GM19324 (cell line): ENCODE data around the gene OR4C15.

ENCODE experiments used
- ATAC-seq: cut with Tn5 transposase; IDR thresholded peaks from one replicate; pipeline ENCODE4 v1.9.1; 2021; ENCODE audit warnings: mild to moderate bottlenecking, moderate library complexity; ENCODE audit not compliant: unreplicated experiment, low FRiP score

Gene OR4C15

GRCh38 chr11:55554169-55554568 is at the start of gene OR4C15:
OR4C15 (plus strand) TSS chr11:55554469; CDS start chr11:55554469, 0 bp downstream.
- no peak for ATAC-seq

- no peak for ATAC-seq
These were observed 17.6 kb downstream of the OR4C15 start, which contains the start of gene OR4C16 for GRCh38 chr11:55571828-55572227. OR4C16 (plus strand) TSS chr11:55572128; CDS start chr11:55572128, 0 bp downstream.

GRCh38 chr11:55572548-55572947 is 18.3 kb downstream of the OR4C15 start:
- peak; percentile 95 for ATAC-seq
